ENCODE measurements around the gene RDH12.

The RDH12 gene

DNA sequence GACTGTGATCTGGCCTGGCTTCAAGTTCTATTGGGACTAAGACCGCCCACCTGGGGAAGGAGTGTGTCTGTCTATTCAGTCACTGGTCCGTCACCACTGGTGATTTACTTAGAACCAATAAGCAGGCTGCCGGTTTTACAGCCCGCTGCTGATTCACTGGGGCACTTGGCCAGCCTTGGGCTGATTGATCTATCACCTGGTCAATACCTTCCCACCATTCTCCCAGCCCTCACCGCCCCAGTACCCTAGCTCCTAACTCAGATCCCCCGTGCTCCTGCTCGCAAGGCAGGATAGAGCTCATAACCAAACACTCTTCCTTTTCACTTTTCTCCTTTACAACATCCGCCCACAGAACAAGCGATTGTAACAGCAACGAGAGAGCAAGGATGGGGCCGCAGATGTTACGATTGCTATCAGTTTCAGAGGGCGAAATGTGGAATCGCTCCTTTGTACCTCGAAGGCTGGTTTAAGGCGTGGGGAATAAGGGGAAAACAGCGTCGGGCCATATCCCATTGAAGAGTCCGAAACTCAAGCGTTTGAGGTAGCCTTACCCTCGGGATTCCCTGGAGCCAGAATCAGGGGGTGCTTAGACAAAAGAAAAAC, 6.8 kb upstream of the RDH12 start:
- H3K36me3 ChIP-seq (ENCODE audit: low read length), result peaks cover 21% of the 10 kb centered on the region
- peak overlapping the region; percentile 53 for H3K4me2 ChIP-seq (ENCODE audit: low read depth, low read length, poor library complexity, severe bottlenecking)
- no peaks in the 10 kb centered on the region for H3K27me3 ChIP-seq (ENCODE audit: low read length)
- no peaks in the 10 kb centered on the region for H3K9me2 ChIP-seq (replicated peaks; ENCODE audit: insufficient read depth, low read length)
- peak overlapping the region; percentile 82 for H3K9ac ChIP-seq (ENCODE audit: low read length)
- H3K79me2 ChIP-seq (ENCODE audit: insufficient read depth, low read length), result peaks cover 36% of the 10 kb centered on the region
- no peaks in the 10 kb centered on the region for H3K9me3 ChIP-seq (ENCODE audit: insufficient read depth, low read length)
- H3F3A ChIP-seq (ENCODE audit: insufficient read depth), result no peaks in the 10 kb centered on the region
- peak overlapping the region; percentile 70 for H2AFZ ChIP-seq (ENCODE audit: low read depth, low read length, severe bottlenecking)
- H3K27ac ChIP-seq (ENCODE audit: low read depth, low read length), result peak overlapping the region; percentile 59
- TF ChIP-seq, protein P1, sequence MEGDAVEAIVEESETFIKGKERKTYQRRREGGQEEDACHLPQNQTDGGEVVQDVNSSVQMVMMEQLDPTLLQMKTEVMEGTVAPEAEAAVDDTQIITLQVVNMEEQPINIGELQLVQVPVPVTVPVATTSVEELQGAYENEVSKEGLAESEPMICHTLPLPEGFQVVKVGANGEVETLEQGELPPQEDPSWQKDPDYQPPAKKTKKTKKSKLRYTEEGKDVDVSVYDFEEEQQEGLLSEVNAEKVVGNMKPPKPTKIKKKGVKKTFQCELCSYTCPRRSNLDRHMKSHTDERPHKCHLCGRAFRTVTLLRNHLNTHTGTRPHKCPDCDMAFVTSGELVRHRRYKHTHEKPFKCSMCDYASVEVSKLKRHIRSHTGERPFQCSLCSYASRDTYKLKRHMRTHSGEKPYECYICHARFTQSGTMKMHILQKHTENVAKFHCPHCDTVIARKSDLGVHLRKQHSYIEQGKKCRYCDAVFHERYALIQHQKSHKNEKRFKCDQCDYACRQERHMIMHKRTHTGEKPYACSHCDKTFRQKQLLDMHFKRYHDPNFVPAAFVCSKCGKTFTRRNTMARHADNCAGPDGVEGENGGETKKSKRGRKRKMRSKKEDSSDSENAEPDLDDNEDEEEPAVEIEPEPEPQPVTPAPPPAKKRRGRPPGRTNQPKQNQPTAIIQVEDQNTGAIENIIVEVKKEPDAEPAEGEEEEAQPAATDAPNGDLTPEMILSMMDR (IDR thresholded peaks at IDR 0.05; ENCODE audit: insufficient read depth, low read length, poor library complexity, severe bottlenecking), result no peak
- no peak for TF ChIP-seq EZH2phosphoT487 (conservative IDR thresholded peaks at IDR 0.05; ENCODE audit: low read length)
- H3K4me3 ChIP-seq (ENCODE audit: insufficient read depth, low read length, poor library complexity, severe bottlenecking), result peak overlapping the region; percentile 90
- H4K20me1 ChIP-seq (ENCODE audit: low read depth, low read length), result no peaks in the 10 kb centered on the region

DNA sequence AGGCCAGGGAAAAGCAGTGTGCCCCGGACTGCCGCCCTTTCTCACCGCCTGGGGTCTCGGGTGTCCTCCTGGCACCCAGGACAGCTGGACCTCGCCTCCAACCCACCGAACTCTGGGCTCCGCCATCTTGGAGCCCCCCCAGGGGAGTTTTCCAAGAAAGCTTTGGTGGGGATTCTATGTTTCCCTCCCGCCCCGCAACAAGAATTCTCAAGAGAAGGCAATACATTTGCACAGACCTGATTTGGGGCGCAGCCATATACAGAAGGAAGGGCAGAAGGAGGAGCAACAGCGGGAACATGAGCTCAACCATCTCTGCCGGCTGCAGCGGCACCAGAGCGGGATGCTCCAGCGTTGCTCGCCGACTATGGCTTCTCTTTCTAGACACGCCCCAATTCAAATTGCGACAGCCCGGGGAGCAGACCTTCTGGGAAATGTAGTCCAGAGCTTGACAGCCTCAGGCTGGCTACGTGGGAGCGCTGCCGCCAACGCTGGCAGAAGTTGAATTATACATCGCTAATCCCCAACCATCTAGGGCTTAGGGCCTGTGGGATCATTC, 6.2 kb upstream of the RDH12 start, which contains the start of gene RDH11:
RDH11 (minus strand) TSS at position 371 of the 556 bp plus-strand sequence; CDS start at position 310, 61 bp downstream.
- TF ChIP-seq, protein P1 (IDR thresholded peaks at IDR 0.05; ENCODE audit: insufficient read depth, low read length, poor library complexity, severe bottlenecking), result no peak
- no peak for TF ChIP-seq EZH2phosphoT487 (conservative IDR thresholded peaks at IDR 0.05; ENCODE audit: low read length)
- H3K79me2 ChIP-seq (ENCODE audit: insufficient read depth, low read length), result peaks cover 36% of the 10 kb centered on the region
- H3K27me3 ChIP-seq (ENCODE audit: low read length), result no peaks in the 10 kb centered on the region

DNA sequence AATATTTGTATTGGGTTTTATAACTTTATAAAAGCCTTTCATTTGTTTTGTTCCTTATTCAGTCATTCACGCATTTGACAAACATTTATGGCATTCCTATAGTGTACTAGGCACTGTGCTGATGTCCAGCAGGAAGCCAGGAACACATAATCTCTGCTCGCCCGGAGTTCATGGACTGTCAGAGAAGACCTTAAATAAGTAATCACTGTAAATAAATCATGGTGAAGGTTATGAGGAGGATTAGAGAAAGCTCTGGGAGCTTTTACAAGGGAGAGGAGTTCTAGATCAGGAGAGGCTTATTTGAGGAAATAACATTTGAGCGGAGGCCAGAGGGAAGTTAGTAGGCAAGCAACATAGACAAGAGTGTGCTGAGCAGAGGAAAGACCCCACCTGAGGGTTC, 4.7 kb upstream of the RDH12 start:
- H2AFZ ChIP-seq (ENCODE audit: low read depth, low read length, severe bottlenecking), result no peak overlapping the region
- no peak overlapping the region for H3K4me2 ChIP-seq (ENCODE audit: low read depth, low read length, poor library complexity, severe bottlenecking)
- H4K20me1 ChIP-seq (ENCODE audit: low read depth, low read length), result no peaks in the 10 kb centered on the region
- TF ChIP-seq, protein P1 (IDR thresholded peaks at IDR 0.05; ENCODE audit: insufficient read depth, low read length, poor library complexity, severe bottlenecking), result no peak
- TF ChIP-seq EZH2phosphoT487 (conservative IDR thresholded peaks at IDR 0.05; ENCODE audit: low read length), result no peak
- H3K36me3 ChIP-seq (ENCODE audit: low read length), result peaks cover 5% of the 10 kb centered on the region
- H3K9me2 ChIP-seq (replicated peaks; ENCODE audit: insufficient read depth, low read length), result no peaks in the 10 kb centered on the region
- H3K9ac ChIP-seq (ENCODE audit: low read length), result no peak overlapping the region
- H3F3A ChIP-seq (ENCODE audit: insufficient read depth), result no peaks in the 10 kb centered on the region
- no peak overlapping the region for H3K4me3 ChIP-seq (ENCODE audit: insufficient read depth, low read length, poor library complexity, severe bottlenecking)
- no peaks in the 10 kb centered on the region for H3K27me3 ChIP-seq (ENCODE audit: low read length)
- no peaks in the 10 kb centered on the region for H3K9me3 ChIP-seq (ENCODE audit: insufficient read depth, low read length)
- peaks cover 30% of the 10 kb centered on the region for H3K79me2 ChIP-seq (ENCODE audit: insufficient read depth, low read length)
- H3K27ac ChIP-seq (ENCODE audit: low read depth, low read length), result no peak overlapping the region

More for the DNA sequence above, 6.2 kb upstream of the RDH12 start, which contains the start of gene RDH11:
- H2AFZ ChIP-seq (ENCODE audit: low read depth, low read length, severe bottlenecking), result peak within 1 kb of the TSS; percentile 70
- no peaks in the 10 kb centered on the region for H3F3A ChIP-seq (ENCODE audit: insufficient read depth)
- peak within 1 kb of the TSS; percentile 59 for H3K27ac ChIP-seq (ENCODE audit: low read depth, low read length)
- H4K20me1 ChIP-seq (ENCODE audit: low read depth, low read length), result no peaks in the 10 kb centered on the region
- peak within 1 kb of the TSS; percentile 82 for H3K9ac ChIP-seq (ENCODE audit: low read length)
- H3K9me3 ChIP-seq (ENCODE audit: insufficient read depth, low read length), result no peaks in the 10 kb centered on the region
- peak within 1 kb of the TSS; percentile 90 for H3K4me3 ChIP-seq (ENCODE audit: insufficient read depth, low read length, poor library complexity, severe bottlenecking)
- no peaks in the 10 kb centered on the region for H3K9me2 ChIP-seq (replicated peaks; ENCODE audit: insufficient read depth, low read length)
- H3K36me3 ChIP-seq (ENCODE audit: low read length), result peaks cover 15% of the 10 kb centered on the region
- peak within 1 kb of the TSS; percentile 53 for H3K4me2 ChIP-seq (ENCODE audit: low read depth, low read length, poor library complexity, severe bottlenecking)

Data from SU-DHL-6 (cell line).